GM19452 (cell line): ENCODE results near the gene KRTAP2-3.
"Not testable (repeated sequence)": the region's sequence is repeated elsewhere in the genome, so short reads cannot be mapped to it uniquely, and the experiment has no call there.

Experiments used
- ATAC-seq: cut with Tn5 transposase; IDR thresholded peaks from one replicate; pipeline ENCODE4 v1.9.1; 2021; ENCODE audit not compliant: unreplicated experiment

The KRTAP2-3 gene

GRCh38 chr17:41037853-41038350, 22.0 kb downstream of the KRTAP2-3 start:
- ATAC-seq = no peak

GRCh38 chr17:41034346-41034935, 25.5 kb downstream of the KRTAP2-3 start, which contains the start of gene KRTAP1-3:
KRTAP1-3 (minus strand) TSS chr17:41034874; CDS start chr17:41034821, 53 bp downstream.
- not testable (repeated sequence) for ATAC-seq

GRCh38 chr17:41029633-41030245, 30.2 kb downstream of the KRTAP2-3 start, which contains the start of gene KRTAP1-4:
KRTAP1-4 (minus strand) TSS chr17:41030195; CDS start chr17:41030078, 117 bp downstream.
- ATAC-seq = no peak

- no peak for ATAC-seq
Measured at GRCh38 chr17:41026715-41027471, 33.0 kb downstream of the KRTAP2-3 start, which contains the start of gene KRTAP1-5. KRTAP1-5 (minus strand) TSS chr17:41027208; CDS start chr17:41027155, 53 bp downstream.

- ATAC-seq = no peak
Measured at GRCh38 chr17:41024697-41025096, 35.2 kb downstream of the KRTAP2-3 start.

GRCh38 chr17:41020336-41020735, 39.6 kb downstream of the KRTAP2-3 start:
- ATAC-seq = no peak

- no peak for ATAC-seq
Measured at GRCh38 chr17:41019415-41019814, 40.5 kb downstream of the KRTAP2-3 start.

- ATAC-seq = no peak
Measured at GRCh38 chr17:41018541-41018940, 41.4 kb downstream of the KRTAP2-3 start.

- ATAC-seq = no peak
Measured at GRCh38 chr17:41016578-41017215, 43.2 kb downstream of the KRTAP2-3 start.

GRCh38 chr17:41015454-41015853, 44.5 kb downstream of the KRTAP2-3 start:
- ATAC-seq = no peak

- ATAC-seq = no peak
Measured at GRCh38 chr17:41013606-41014005, 46.3 kb downstream of the KRTAP2-3 start.

- no peak for ATAC-seq
Measured at GRCh38 chr17:41013181-41013580, 46.7 kb downstream of the KRTAP2-3 start.

- no peak for ATAC-seq
Measured at GRCh38 chr17:41012326-41013120, 47.4 kb downstream of the KRTAP2-3 start.

- no peak for ATAC-seq
Measured at GRCh38 chr17:41010441-41010840, 49.5 kb downstream of the KRTAP2-3 start.

GRCh38 chr17:41009936-41010335, 50.0 kb downstream of the KRTAP2-3 start:
- ATAC-seq = no peak

- ATAC-seq = no peak
Measured at GRCh38 chr17:41009301-41009760, 50.6 kb downstream of the KRTAP2-3 start.
